Uterus (tissue), 4 donors: ENCODE data around the gene CHMP6. TPM values are rescaled to one million over a fixed set of nuclear protein-coding genes. Genes with fewer than 3 reads are reported as not detected.

Experiments
- DNase-seq, 2 donors: peaks; one replicate each; pipeline ENCODE4 v3.0.0-alpha.2; 2019 to 2020
- H3K27ac ChIP-seq, 2 donors: fragments of 200-600 bp; sonication (generic); 1 replicate in 1 of 2; 2 replicates in 1 of 2; pipeline ENCODE4 v1.5.1; 2016 to 2018
- H3K27me3 ChIP-seq, 2 donors: fragments of 200-600 bp; sonication (generic); one replicate each; pipeline ENCODE4 v1.5.1; 2018 to 2019; ENCODE audit warnings: control low read depth in 1 of 2
- H3K36me3 ChIP-seq, 2 donors: fragments of 200-600 bp; sonication (generic); one replicate each; pipeline ENCODE4 v1.5.1; 2019; ENCODE audit warnings: control low read depth in 1 of 2
- H3K4me1 ChIP-seq, 2 donors: fragments of 200-600 bp; sonication (generic); one replicate each; pipeline ENCODE4 v1.5.1; 2018 to 2019; ENCODE audit warnings: control low read depth in 1 of 2
- H3K4me3 ChIP-seq, 2 donors: fragments of 200-600 bp; sonication (generic); 1 replicate in 1 of 2; 2 replicates in 1 of 2; pipeline ENCODE4 v1.5.1; 2018 to 2019; ENCODE audit warnings: mild to moderate bottlenecking in 1 of 2
- H3K9me3 ChIP-seq, 2 donors: fragments of 200-600 bp; sonication (generic); one replicate each; pipeline ENCODE4 v1.5.1; 2019; ENCODE audit warnings: control low read depth in 1 of 2
- POLR2A ChIP-seq, 2 donors: fragments of 450-650 bp; IDR thresholded peaks; one replicate each; pipeline ENCODE4 v1.6.1; 2016; ENCODE audit warnings: antibody characterized with exemption in 2 of 2, mild to moderate bottlenecking in 1 of 2, moderate library complexity in 1 of 2
- intact Hi-C: fragments of 100-400 bp; cut with DNase I; formaldehyde crosslinking; loops from one replicate; pipeline ENCODE4 v1.15.1; 2023; ENCODE audit warnings: low total_unique reads
- total RNA-seq, 4 donors: library from RNA; depleted of rRNA in 3 of 4; stranded (reverse); fragments of >200 nt in 3 of 4; gene quantifications; one replicate each; pipeline versions ENCODE4 v1.1.0 to v1.2.4, GENCODE V29; 2014 to 2023
- TF ChIP-seq, protein P1 (sequence below), 4 experiments: fragments of 200-600 bp in 2 of 4; fragments of 450-650 bp in 2 of 4; sonication (generic) in 2 of 4; IDR thresholded peaks; one replicate each; pipeline ENCODE4 v1.5.1; 2016 to 2019; ENCODE audit warnings: antibody characterized with exemption in 4 of 4, mild to moderate bottlenecking in 2 of 4, moderate library complexity in 1 of 4
- donor health status: DM: yes; HTN: yes; CAD: no.

Gene CHMP6
- total RNA-seq, 4 donors from 2014 or later, result 3.6 to 33.2 (median 19.8) TPM

DNA sequence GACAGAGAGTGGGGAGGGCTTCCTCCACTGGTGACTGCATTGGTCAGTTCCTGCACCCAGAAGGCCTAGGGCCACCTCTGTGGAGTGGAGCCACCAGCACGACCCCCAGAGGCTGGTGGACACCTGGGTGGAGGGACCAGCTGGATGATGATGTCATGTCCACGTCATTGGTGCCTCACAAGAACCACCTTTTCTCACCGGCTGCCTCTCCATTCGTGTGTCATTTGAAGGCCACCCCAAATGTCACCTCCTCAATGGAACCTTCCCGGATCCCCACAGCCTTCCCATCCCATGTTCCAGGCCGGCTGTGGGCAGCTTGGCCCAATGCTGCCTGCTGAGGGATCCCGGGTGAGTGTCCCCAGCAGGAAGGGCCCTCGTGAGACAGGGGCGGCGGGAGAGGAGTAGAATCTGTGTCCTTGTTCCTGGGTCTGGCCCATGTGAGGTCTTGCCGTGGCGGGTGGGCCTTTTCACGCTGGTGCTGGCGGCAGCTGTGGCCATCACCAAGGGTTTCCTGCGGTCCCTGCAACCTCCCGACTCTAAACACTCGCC, 9.1 kb upstream of the CHMP6 start:
- Histone ChIP-seq H3K36me3 (no peaks in the 10 kb centered on the region), H3K9me3 (no peaks in the 10 kb centered on the region), H3K4me1 (peaks cover 3 to 8% of the 10 kb centered on the region in 2 donors), H3K27ac (no peak overlapping the region), H3K4me3 (no peak overlapping the region), H3K27me3 (no peaks in the 10 kb centered on the region)
- no peak for DNase-seq
- intact Hi-C loops, result no loop called here
- TF ChIP-seq POLR2A (IDR thresholded peaks at IDR 0.05), result no peak
- TF ChIP-seq, protein P1, sequence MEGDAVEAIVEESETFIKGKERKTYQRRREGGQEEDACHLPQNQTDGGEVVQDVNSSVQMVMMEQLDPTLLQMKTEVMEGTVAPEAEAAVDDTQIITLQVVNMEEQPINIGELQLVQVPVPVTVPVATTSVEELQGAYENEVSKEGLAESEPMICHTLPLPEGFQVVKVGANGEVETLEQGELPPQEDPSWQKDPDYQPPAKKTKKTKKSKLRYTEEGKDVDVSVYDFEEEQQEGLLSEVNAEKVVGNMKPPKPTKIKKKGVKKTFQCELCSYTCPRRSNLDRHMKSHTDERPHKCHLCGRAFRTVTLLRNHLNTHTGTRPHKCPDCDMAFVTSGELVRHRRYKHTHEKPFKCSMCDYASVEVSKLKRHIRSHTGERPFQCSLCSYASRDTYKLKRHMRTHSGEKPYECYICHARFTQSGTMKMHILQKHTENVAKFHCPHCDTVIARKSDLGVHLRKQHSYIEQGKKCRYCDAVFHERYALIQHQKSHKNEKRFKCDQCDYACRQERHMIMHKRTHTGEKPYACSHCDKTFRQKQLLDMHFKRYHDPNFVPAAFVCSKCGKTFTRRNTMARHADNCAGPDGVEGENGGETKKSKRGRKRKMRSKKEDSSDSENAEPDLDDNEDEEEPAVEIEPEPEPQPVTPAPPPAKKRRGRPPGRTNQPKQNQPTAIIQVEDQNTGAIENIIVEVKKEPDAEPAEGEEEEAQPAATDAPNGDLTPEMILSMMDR (IDR thresholded peaks at IDR 0.05), result no peak

DNA sequence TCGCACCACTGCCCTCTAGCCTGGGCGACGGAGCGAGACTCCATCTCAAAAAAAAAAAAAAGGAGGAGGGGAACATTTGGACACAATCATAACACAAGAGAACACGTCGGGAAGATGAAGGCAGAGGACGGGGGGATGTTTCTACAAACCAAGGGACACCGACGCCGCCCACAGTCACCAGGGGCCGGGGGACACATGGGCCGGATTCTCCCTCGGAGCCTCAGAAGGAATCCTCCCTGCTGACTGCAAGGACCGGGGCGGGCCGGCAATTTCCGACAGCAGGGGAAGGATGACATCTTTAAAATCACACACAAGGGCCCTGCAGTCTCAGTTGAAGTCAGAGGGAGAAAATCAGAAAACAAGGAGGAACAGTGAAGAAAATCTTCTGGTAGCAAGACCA, 8.1 kb upstream of the CHMP6 start:
- no peak overlapping the region for H3K4me3 ChIP-seq
- TF ChIP-seq, protein P1 (IDR thresholded peaks at IDR 0.05), result no peak
- no peak for TF ChIP-seq POLR2A (IDR thresholded peaks at IDR 0.05)
- intact Hi-C loops, result no loop called here
- H3K27me3 ChIP-seq, result no peaks in the 10 kb centered on the region
- no peak overlapping the region for H3K27ac ChIP-seq
- no peaks in the 10 kb centered on the region for H3K36me3 ChIP-seq
- peaks cover 3 to 8% of the 10 kb centered on the region in 2 donors for H3K4me1 ChIP-seq
- H3K9me3 ChIP-seq, result no peaks in the 10 kb centered on the region
- no peak for DNase-seq

DNA sequence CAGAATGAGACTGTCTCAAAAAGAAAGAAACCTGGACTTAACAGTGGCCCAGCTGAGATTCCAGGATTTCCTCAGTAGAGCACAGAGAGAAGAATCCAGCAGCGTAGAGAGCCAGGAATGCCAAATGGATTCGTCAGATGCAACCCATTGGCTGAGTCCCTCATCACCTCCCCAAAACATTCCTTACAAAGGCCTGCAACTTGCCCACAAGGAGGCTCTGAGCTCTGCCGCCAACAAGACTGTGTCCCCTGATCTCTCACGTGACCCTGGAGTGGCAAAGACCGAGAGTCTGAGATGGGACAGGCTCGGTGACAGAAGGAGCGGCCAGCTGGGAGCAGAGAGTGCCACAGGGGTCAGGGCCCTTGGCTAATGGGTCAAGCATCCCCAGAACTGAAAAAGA, 6.9 kb upstream of the CHMP6 start:
- H3K4me3 ChIP-seq, result no peak overlapping the region
- no peaks in the 10 kb centered on the region for H3K27me3 ChIP-seq
- H3K27ac ChIP-seq, result no peak overlapping the region
- no peaks in the 10 kb centered on the region for H3K36me3 ChIP-seq
- TF ChIP-seq POLR2A (IDR thresholded peaks at IDR 0.05), result no peak
- TF ChIP-seq, protein P1 (IDR thresholded peaks at IDR 0.05), result no peak
- intact Hi-C loops, result no loop called here
- DNase-seq, result peak in 1 of 2 donors; percentile 35
- no peaks in the 10 kb centered on the region for H3K9me3 ChIP-seq
- H3K4me1 ChIP-seq, result peaks cover 3 to 8% of the 10 kb centered on the region in 2 donors

DNA sequence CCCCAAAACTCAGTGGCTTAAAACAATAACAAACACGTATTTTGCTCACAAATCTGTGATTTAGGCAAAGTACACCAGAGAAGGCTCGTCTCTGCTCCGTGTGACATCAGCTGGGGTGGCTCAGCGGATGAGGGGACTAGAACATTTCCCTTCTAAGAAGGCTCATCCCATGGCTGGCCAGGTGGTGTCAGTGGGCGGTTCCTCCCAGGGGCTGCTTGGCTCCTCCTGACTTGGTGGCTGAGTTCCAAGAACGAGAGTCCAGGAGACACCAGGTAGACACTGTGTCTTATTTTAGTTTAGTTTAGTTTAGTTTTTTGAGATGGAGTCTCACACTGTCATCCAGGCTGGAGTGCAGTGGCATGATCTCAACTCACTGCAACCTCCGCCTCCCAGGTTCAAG, 5.6 kb upstream of the CHMP6 start:
- TF ChIP-seq POLR2A (IDR thresholded peaks at IDR 0.05), result no peak
- TF ChIP-seq, protein P1 (IDR thresholded peaks at IDR 0.05), result no peak
- H3K9me3 ChIP-seq, result no peaks in the 10 kb centered on the region
- H3K36me3 ChIP-seq, result no peaks in the 10 kb centered on the region
- no peaks in the 10 kb centered on the region for H3K27me3 ChIP-seq
- no peak overlapping the region for H3K4me3 ChIP-seq
- H3K4me1 ChIP-seq, result peaks cover under 1 to 6% of the 10 kb centered on the region in 2 donors
- H3K27ac ChIP-seq, result no peak overlapping the region
- DNase-seq, result no peak
- intact Hi-C loops, result no loop called here

DNA sequence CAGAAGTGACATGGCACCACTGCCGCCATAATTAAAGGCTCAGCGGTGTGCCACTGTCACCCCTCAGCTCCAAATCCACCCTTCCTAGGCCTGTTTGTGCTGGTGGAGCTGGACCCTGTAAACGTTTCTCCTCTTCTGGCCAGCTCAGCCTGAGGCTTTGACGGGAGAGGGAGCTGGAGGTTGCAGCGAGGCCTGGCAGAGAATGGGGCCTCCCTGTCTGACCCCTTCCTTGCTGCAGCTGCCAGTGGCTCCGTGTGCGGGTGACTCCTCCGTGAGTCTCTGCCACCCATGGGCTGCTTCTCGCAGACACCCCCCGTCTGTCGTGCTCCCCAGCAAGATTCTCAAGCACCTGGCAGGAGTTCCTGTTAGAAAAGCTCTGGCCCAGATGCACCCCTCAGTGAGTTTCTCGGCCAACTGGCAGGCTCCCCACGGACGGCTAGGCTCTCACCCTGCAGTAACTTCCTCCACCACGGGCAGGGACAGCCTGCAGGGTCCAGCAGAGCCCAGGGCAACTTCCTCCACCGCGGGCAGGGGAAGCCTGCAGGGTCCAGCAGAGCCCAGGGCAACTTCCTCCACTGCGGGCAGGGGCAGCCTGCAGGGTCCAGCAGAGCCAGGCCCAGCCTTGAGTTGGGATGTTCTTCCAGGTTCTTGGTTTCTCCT, 4.7 kb upstream of the CHMP6 start:
- DNase-seq, result peak; percentile 16 to 17

More for the DNA sequence above, 4.7 kb upstream of the CHMP6 start:
- intact Hi-C loops, result no loop called here
- Histone ChIP-seq H3K4me3 (no peak overlapping the region), H3K36me3 (no peaks in the 10 kb centered on the region), H3K9me3 (no peaks in the 10 kb centered on the region), H3K4me1 (no peaks in the 10 kb centered on the region), H3K27ac (no peak overlapping the region), H3K27me3 (no peaks in the 10 kb centered on the region)
- no peak for TF ChIP-seq POLR2A (IDR thresholded peaks at IDR 0.05)
- TF ChIP-seq, protein P1 (IDR thresholded peaks at IDR 0.05), result no peak
